ENCODE measurements around the gene MYO3B. TPM values are rescaled to one million over a fixed set of nuclear protein-coding genes. Genes with fewer than 3 reads are reported as not detected.

MYO3B gene, protein sequence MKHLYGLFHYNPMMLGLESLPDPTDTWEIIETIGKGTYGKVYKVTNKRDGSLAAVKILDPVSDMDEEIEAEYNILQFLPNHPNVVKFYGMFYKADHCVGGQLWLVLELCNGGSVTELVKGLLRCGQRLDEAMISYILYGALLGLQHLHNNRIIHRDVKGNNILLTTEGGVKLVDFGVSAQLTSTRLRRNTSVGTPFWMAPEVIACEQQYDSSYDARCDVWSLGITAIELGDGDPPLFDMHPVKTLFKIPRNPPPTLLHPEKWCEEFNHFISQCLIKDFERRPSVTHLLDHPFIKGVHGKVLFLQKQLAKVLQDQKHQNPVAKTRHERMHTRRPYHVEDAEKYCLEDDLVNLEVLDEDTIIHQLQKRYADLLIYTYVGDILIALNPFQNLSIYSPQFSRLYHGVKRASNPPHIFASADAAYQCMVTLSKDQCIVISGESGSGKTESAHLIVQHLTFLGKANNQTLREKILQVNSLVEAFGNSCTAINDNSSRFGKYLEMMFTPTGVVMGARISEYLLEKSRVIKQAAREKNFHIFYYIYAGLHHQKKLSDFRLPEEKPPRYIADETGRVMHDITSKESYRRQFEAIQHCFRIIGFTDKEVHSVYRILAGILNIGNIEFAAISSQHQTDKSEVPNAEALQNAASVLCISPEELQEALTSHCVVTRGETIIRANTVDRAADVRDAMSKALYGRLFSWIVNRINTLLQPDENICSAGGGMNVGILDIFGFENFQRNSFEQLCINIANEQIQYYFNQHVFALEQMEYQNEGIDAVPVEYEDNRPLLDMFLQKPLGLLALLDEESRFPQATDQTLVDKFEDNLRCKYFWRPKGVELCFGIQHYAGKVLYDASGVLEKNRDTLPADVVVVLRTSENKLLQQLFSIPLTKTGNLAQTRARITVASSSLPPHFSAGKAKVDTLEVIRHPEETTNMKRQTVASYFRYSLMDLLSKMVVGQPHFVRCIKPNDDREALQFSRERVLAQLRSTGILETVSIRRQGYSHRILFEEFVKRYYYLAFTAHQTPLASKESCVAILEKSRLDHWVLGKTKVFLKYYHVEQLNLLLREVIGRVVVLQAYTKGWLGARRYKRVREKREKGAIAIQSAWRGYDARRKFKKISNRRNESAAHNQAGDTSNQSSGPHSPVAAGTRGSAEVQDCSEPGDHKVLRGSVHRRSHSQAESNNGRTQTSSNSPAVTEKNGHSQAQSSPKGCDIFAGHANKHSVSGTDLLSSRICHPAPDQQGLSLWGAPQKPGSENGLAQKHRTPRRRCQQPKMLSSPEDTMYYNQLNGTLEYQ (N-terminal part only)
- total RNA-seq, result under 1 TPM; 0.05 to 0.32 TPM

DNA sequence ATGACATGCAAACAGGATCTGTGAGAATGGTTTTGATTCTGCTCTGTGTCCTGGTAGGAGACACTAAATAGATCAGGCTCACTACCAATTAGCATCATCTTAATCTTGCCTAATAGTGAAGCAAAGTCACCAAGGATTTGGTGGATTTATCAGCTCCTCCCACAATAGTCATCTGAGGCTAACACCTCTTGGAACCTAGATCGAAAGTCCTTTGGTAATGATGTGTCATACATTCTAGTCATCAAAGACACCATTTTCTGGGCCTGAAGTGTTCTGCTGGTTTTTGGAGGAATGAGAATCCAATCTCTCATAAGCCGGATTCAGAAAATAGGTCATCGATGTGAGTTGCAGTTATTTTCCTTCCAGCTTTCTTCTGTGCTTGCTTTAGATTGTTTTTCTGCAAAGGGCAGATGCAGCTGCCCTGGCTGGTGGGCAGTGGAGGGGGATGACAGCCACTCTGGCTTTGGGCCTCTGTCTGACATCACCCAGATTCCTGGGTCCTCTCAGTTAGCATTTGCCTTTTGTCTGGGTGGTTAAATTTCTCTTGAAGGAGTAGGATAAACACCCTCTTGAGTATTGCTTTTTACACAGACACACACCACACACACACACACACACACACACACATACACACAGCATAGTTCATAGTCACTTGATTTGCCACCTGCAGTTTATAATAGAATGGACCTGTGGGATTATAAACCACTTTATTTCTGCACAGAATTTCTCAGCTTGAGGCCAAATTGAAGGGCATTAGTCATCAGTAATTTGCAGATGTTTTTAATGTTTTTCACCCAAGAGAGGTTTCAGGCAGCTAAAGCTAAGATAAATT is at the start of gene MYO3B:
Gene MYO3B (plus strand): TSS at position 198 of the 832 bp plus-strand sequence. CDS start 141 bp downstream, at position 339.
- no peak within 1 kb of the TSS for H3K27ac ChIP-seq
- DNase-seq, result no peak

DNA sequence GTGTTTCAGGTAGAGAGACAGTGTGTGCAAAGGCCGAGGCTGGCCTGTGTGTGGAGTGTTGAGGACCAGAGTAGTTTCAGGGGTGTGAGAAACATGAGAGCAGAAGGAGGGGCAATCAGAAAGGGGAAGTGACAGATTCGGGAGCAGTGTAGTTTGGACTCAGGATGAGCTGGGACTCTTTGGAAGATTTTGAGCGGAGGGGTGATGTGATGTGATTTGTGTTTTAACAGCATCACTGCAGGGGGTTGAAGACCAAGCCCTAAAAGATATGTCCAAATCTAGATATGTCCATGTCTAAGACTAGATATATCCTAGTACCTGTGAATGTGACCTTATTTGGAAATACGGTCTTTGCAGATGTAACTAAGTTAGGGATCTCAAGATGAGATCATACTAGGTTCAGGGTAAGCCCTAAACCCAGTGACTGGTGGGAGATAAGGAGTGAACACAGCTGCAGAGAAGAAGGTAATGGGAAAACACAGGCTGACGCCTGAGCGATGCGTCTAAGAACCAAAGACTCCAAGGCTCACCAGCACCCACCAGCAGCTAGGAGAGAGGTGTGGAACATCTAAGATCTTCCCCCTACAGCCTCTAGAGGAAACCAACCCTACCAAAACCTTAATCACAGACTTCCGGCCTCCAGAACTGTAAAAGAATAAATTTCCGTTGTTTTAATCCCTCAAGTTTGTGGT is 38.5 kb upstream of the MYO3B start:
- H3K9me3 ChIP-seq, result no peaks in the 10 kb centered on the region
- no peak for DNase-seq
- H3K4me3 ChIP-seq, result no peak overlapping the region
- intact Hi-C loops (cut with DNase I), result no loop called here
- no peak overlapping the region for H3K9ac ChIP-seq (ENCODE audit: low read depth in 2 of 2, low read length in 2 of 2)
- no peaks in the 10 kb centered on the region for H3K27me3 ChIP-seq
- no peaks in the 10 kb centered on the region for H3K4me1 ChIP-seq
- H3K27ac ChIP-seq, result no peak overlapping the region
- H3K36me3 ChIP-seq, result no peaks in the 10 kb centered on the region
- TF ChIP-seq, protein P1, sequence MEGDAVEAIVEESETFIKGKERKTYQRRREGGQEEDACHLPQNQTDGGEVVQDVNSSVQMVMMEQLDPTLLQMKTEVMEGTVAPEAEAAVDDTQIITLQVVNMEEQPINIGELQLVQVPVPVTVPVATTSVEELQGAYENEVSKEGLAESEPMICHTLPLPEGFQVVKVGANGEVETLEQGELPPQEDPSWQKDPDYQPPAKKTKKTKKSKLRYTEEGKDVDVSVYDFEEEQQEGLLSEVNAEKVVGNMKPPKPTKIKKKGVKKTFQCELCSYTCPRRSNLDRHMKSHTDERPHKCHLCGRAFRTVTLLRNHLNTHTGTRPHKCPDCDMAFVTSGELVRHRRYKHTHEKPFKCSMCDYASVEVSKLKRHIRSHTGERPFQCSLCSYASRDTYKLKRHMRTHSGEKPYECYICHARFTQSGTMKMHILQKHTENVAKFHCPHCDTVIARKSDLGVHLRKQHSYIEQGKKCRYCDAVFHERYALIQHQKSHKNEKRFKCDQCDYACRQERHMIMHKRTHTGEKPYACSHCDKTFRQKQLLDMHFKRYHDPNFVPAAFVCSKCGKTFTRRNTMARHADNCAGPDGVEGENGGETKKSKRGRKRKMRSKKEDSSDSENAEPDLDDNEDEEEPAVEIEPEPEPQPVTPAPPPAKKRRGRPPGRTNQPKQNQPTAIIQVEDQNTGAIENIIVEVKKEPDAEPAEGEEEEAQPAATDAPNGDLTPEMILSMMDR (IDR thresholded peaks at IDR 0.05), result no peak

More for the DNA sequence above, at the start of gene MYO3B:
- H3K4me3 ChIP-seq, result no peak within 1 kb of the TSS
- no peak within 1 kb of the TSS for H3K9ac ChIP-seq (ENCODE audit: low read depth in 2 of 2, low read length in 2 of 2)
- no peaks in the 10 kb centered on the region for H3K27me3 ChIP-seq
- TF ChIP-seq, protein P1 (IDR thresholded peaks at IDR 0.05), result no peak
- H3K36me3 ChIP-seq, result no peaks in the 10 kb centered on the region
- no peaks in the 10 kb centered on the region for H3K9me3 ChIP-seq
- H3K4me1 ChIP-seq, result no peaks in the 10 kb centered on the region
- intact Hi-C loops (cut with DNase I), result no loop called here

DNA sequence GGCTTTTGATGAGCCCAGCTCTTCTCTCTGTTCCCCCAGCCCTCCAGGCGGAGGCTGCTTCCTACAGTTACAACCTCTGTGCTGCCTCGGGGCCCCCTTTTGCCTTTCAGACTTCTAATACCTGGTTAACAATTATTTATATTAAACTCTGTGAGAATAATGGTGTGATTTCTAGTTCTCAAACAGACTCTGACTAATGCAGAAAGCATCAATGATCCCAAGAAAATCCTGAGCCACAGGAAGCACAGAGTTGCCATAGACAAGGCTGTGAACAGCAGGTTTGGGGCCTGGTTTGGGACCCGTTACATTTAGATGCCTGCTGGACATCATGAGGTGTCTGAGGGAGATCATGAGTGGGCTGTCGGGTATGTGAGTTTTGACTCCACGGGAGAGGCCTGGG is 37.4 kb upstream of the MYO3B start:
- Histone ChIP-seq H3K9ac (ENCODE audit: low read depth in 2 of 2, low read length in 2 of 2) (no peak overlapping the region), H3K4me3 (no peak overlapping the region), H3K36me3 (no peaks in the 10 kb centered on the region), H3K27ac (no peak overlapping the region), H3K9me3 (no peaks in the 10 kb centered on the region), H3K4me1 (no peaks in the 10 kb centered on the region), H3K27me3 (no peaks in the 10 kb centered on the region)
- TF ChIP-seq, protein P1 (IDR thresholded peaks at IDR 0.05), result no peak
- DNase-seq, result no peak
- intact Hi-C loops (cut with DNase I), result no loop called here

DNA sequence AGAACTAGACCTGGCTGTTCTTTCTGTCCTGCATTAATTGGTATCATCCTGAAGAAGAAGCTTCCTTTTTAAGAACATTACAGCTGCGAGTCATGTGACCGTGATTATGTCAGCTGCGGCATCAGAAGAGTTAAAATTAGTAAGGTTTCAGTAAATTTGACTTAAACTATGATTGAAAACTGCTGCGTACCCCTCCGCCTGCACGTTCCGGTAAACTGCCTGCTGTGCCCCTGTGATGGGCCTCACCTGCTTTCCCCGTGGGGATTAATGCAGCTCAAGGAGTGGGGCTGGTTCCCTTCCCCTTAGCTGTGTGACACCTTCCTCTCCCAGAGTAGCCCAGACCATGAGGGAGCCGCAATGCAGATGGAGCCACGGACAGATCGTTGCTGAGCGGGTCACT is 36.1 kb upstream of the MYO3B start:
- DNase-seq, result no peak
- Histone ChIP-seq H3K9ac (ENCODE audit: low read depth in 2 of 2, low read length in 2 of 2) (no peak overlapping the region), H3K4me1 (no peaks in the 10 kb centered on the region), H3K27ac (no peak overlapping the region), H3K4me3 (no peak overlapping the region), H3K27me3 (no peaks in the 10 kb centered on the region), H3K36me3 (no peaks in the 10 kb centered on the region), H3K9me3 (no peaks in the 10 kb centered on the region)
- intact Hi-C loops (cut with DNase I), result no loop called here
- TF ChIP-seq, protein P1 (IDR thresholded peaks at IDR 0.05), result no peak

Data from colonic mucosa (tissue), 4 donors.